ENCODE results near the gene SVIL.
"Not testable (repeated sequence)": the region's sequence is repeated elsewhere in the genome, so short reads cannot be mapped to it uniquely, and the experiment has no call there.

SVIL gene

DNA sequence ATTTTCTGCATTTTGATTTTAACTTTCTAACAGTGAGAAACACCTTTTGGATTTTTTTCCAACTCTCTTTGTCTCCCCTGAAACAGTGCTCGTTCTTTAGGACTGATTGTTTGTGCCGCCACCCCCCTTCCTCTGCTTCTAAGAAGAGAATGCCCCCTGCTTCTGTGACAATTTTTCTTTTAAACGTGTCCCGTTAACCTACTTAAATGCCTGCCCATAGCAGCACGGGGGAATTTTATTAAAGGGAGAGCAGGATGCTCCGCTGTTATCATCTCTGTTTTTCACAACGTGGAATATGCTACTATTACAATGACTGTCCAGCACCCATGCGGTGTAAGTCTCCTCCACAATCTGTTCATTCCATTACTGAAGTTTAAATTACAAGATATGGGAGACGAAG is 67.8 kb downstream of the SVIL start:
- DNase-seq = no peak

DNA sequence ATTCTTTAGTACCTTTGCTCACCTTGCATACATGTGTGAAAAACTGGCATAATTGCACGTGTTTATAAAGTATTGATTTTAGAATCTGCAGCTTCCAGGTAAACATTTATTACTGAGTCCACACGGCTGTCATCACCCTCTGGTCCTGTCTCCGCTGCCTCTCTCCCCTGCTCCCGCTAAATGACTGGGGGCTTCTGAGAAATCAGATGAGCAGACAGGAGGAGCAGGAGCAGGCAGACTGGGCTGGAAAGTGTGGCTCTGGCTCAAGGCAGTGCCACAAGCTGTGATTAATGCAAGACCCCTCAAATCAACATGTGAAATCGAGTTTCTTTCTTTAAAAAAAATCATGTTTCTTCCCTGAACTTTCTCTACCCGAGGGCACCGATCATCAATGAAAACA is 68.6 kb downstream of the SVIL start:
- not testable (repeated sequence) for DNase-seq

DNA sequence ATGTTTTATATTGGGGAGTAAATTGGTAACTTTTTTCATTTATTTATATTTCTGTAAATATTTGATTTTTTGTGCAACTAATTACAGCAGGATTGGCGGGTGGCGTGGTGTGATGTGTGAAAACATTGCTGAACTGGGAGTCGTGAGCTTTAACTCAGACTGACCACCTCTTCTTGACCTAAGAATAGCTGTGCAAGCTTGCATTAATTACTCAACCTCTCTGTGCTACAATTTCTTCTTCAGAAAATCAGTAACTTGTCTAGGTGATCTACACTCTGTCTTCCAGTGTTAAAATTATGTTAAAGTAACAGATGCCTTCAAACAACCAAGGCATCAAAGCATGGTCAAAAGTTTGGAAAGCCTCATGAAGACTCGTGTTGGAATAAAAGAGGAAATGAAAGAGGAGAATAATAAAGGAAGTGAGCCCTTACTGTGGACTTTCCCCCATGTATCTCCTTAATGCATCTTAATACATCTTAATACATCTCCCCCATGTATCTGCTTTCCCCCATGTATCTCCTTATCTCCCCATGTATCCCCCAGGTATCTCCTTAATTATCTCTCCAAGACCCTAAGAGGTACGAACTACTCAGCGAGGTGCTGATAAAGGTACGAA is 71.2 kb downstream of the SVIL start:
- DNase-seq = no peak

DNA sequence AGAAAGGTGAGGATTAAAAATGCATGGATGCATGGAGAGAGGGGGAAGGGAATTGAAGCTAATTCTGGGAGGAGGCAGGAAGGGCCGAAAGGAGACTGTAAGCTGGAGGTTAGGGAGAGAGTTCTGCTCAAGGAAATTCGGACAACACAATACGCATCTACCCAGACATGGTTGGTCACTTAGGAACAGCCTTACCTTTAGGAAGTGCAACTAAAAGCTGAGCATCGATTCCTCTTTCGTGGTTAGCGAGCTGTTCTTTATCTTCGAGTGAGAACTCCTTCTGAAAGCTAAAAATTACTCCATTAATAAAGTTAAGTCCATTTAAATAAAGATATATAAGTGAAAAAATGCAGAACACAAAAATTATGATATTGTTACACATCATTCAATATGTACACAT is 71.8 kb downstream of the SVIL start:
- not testable (repeated sequence) for DNase-seq

DNA sequence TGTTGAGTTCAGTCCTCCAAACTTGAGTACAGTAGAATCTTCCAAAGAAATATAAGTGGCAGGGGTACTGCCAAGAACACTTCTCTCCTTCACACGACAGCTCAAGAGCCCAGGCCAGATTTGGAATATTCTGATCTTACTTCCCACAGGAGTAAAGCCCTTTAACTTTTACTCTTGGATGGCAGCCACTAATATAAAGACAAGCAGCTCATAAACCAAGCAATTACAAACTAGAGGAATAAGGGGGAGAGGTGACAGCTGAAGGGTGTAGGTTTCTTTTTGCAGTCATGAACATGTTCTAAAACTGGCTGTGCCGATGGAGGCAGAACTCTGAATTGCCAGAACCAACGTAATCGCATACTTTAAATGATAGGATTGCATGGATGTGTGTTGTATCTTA is 74.8 kb downstream of the SVIL start:
- DNase-seq = no peak

DNA sequence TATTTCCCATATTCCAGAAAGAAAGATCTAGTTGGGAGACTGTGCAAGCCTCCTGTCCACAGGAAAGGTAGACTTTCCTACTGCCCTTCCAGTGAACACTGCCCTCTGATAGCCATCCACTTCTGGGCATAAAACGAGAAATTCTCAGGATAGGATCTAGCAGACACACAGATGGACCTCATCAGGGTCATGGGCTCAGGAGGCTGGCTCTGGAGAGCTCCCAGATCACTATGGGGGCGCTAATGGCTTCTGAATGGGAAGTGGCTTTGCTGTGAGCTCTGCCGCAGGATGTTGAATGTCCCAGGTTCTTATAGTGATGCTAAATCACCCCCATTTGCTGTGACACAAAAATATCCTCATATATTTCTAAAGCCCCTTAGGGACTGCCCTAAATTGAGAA is 77.1 kb downstream of the SVIL start:
- DNase-seq = no peak

DNA sequence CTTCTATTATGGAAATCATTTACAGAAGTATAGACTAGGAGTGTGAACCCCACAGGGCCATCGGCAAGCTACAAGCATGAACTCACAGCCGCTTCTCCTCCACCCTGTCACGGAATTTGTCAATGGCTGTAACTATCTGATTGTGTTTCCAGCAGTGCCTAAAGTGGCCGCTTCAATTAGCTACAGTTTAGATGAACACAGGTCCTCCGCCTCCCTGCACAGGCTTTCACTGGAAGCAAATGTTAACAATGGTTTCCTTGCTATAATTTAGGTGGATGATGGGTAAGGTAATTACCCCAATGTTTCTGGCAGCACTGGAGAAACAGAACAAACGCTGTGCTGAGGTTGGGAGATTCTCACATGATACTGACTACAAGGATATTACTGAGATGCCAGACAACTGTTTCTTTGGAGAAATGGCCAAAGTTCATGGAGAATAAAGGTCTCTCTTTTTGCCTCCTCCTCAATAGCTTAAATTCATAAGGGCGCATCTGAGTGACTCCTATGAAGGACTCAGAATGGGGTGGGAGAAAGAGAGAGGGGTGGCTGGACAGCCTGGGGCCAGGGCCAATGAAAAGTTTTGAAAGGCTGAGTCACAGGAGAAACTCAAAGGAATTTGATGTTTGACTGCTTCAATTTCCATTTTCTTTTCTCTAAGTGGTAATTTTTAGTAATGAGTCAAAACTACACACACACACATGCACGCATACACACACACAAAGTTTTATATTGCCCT is 78.9 kb downstream of the SVIL start:
- no peak for DNase-seq

DNA sequence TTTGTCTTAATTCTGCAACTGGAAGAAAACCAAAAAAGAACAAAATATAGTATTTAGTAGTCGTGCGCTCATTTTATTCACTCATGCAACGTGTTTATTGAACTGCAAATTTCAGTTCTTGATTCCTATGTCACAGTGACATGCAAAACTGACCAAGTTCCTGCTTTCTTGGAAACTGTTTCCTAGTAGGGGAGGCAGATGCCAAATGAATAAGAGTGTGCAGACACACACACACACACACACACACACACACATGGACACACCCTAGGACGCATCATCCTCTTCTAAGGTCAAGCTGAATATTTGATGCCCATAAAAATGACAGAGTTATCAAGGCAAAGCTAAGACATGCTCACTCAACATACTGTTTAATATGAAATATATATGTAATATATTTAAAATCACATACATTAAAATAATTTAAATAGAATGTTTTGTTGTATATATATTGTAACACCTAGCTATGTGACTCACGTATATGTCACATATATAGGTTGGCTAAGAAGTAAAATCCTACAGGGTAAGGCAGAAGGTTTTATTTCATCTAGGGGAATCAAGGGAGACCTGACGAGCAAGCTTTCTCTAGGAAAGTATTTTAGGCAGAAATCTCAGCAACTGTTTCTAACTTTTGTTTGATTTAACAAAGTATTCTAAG is 79.6 kb downstream of the SVIL start:
- DNase-seq = peak; percentile 6

DNA sequence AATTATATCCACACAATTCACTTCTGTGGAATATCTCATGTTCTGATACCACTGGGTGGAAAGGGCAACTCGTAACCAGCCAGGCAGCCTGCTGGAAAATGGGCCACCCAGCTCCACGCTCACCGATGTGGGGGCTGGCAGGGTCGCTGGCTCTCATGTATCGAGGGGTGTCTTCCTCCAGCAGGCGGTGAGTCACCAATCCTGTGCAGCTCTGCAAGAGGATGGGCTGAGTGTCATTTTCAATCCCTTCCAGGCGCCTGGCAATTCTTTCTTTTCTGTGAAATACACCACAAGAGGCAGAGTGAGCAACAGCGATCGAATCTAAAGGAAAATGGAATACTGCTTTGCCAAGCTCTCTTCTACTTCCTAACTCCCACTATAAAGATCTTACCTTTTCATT is 80.1 kb downstream of the SVIL start:
- no peak for DNase-seq

DNA sequence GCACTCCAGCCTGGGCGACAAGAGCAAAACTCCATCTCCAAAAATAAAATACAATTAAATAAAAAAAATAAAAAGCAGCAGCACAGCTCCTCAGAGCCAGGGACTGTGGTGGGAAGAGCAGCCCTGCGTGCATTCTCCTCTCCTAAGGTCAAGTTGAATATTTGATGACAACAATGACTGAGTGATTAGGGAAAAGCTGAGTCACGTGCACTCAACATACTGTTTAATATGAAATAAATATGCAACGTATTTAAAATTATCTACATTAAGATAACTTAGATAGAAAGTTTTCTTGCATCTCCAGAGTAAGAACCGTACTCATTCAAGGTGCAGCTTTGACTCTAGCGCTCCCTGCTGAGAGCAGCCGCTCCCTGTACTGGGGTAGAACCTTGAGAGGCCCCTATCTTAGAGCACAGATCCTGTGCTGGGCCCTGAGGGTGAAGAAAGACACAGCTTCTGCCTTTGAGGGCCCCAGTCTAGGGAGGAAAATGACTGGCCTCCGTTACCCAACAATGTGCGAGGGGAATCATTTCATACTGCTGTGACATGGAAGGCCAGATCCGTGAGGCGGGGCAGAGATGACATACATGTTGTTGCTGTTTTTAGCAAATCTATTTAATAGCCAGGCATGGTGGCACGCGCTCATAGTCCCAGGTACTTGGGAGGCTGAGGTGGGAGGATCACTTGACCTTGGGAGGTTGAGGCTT is 81.1 kb downstream of the SVIL start:
- no peak for DNase-seq

DNA sequence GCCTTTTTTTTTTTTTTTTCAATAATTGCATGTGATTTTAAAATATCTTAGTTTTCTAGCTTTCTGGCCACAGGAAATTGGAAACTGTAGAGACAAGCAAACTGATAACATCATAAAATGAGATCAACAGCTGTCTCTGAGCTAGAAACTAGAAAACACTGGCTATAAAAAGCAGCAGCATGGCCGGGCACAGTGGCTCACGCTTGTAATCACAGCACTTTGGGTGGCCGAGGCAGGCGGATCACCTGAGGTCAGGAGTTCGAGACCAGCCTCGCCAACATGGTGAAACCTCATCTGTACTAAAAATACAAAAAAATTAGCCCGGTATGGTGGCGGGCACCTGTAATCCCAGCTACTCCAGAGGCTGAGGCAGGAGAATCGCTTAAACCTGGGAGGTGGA is 81.7 kb downstream of the SVIL start:
- not testable (repeated sequence) for DNase-seq

DNA sequence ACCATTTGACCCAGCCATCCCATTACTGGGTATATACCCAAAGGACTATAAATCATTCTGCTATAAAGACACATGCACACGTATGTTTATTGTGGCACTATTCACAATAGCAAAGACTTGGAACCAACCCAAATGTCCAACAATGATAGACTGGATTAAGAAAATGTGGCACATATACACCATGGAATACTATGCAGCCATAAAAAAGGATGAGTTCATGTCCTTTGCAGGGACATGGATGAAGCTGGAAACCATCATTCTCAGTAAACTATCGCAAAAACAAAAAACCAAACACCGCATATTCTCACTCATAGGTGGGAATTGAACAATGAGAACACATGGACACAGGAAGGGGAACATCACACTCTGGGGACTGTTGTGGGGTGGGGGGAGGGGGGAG is 85.3 kb downstream of the SVIL start:
- DNase-seq = not testable (repeated sequence)

DNA sequence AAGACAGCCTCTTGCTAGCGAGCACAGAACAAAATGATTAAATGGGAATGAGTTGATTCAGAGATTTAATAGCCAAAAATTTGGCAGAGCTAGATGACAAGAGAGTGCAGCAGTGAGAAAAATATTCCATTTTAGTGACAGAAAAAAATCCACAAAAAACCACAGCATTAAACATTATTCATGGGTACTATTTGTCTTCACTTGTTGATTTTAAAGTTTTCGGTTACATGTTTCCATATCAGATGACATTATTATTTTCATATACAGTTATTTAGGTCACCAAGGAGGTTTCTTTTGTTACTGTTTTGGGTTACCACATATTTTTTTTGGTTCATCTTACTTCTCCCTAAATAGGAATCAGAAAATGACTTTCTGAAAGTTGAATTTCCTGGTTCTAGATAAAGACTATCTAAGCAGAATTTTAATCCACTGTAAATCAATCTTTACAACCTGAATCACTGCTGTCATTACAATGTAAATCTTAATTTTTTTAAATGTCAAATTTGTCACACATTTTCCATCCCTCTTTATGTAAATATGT is 87.9 kb downstream of the SVIL start:
- DNase-seq = no peak

DNA sequence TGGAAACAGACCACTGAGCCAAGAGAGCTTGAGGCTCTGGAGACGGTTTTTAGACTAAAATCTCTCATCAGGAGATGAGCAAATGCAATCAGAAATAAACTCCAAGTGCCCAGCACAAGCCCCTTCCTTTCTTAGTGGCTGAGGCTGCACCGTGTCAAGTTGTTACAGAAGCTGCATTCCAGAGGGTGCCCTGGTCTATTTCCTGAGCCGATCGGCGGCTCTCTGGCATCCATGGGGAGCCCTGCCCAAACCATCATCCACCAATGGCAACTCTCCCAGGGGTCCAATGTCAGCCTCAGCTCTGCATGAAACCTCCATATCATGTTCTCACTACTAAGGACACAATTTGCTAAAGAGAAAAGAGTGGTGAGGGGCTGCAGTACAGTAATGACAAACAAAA is 89.6 kb downstream of the SVIL start:
- DNase-seq = no peak

DNA sequence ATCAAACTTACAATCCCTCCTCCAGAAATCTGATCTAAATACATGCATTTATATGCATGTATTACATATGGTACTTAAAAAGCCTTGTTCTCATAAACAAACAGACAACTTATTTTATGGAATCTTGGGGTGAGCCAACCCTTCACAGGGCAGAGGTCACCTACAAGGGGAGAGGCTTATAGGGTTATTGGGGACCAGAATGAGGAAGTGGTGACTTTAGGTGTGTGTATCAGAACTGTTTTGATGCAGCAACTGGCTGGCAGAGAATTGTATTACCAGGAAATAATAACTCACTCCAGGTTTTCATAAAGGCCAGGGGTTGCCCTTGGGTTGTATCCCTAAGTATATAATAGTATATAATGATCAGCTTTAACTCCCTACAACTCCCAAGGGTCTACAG is 91.1 kb downstream of the SVIL start:
- no peak for DNase-seq

DNA sequence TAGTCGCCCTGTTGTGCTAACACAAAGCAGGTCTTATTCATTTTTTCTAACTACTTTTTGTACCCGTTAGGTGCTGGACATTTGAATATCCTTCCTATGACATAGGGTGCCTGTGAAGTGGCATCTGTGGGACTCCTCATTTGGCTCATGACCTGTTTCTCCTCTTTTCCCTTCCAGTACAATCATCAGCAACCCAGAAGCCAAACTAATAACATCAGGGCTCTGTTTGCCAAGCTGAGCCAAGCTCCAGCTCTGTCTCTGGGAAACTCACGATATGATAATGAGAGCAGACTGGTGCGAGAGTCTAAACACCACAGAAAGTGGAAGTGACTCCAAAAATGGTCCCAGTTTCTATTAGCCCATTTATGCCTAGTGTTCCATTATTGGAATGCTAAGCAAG is 92.0 kb downstream of the SVIL start:
- no peak for DNase-seq

DNA sequence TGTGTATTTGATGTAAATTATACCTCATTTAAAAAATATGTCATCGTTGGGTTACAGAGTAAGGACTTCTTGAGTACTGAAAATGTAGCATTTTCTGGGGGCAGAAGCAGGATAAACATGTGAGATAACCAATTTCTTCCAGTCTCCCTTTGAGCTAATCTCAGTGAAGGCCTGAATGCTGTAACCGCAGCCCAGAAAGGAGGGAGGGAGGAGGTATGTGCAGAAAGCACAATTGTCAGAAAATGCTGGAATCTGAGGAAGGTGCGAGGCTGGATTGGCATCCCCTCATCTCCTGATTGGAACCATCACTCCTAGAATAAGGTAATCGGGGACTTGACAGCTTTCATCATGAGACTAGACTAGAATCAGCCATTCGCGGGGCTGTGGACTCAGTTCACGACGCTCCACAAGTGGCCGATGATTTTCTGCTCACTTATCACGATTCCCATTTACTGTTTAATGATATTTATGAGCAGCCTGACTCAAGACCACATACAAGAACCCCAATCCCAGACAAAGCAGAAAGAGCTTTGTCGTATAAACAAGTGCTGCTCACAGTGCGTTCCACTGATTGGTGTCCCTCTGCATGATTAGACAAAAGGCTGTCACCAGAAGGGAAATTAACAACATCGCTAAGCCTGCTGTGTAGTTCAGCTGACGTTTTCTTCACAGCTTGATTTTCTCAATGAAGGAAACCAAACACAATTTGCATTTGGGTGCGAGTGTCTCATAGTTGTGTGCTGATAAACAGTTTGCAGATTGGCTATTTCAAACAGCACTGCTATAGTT is 93.2 kb downstream of the SVIL start:
- DNase-seq = no peak

DNA sequence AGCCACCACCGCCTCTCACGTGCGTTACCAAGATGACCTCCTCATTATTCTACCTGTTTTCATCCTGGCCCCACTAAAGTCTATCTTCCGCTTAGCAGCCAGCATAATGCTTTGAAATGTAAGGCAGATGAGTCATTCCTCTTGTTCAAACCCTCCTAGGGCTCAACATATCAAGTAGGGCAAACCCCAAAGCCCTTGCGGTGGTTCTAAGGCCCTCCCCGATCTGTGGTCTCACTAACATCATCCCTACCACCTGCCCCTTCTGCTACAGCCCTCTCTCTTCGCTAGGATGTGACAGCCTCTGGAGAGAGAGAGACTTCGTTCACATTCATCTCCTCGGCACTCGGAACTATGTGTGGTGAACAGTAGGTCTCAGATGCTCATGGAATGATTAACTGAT is 94.8 kb downstream of the SVIL start:
- DNase-seq = no peak

DNA sequence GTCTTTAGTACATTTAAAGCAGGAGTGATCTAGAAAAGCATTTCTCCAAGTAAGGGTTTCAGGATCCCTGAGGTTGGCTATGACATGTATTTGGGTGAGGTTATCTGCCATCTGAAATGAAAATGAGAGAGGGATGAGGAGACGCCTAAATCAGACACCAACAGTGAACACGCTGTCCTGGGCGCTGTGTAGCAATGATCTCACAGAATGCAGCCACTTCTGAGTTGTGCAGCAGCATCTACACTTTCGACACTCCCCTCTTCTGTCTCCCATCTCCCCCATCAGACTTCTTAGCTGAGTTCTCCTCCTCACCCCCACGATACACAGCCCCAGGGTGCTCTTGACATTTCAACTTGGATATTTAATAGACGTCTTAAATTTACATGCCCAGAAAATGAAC is 95.4 kb downstream of the SVIL start:
- no peak for DNase-seq

DNA sequence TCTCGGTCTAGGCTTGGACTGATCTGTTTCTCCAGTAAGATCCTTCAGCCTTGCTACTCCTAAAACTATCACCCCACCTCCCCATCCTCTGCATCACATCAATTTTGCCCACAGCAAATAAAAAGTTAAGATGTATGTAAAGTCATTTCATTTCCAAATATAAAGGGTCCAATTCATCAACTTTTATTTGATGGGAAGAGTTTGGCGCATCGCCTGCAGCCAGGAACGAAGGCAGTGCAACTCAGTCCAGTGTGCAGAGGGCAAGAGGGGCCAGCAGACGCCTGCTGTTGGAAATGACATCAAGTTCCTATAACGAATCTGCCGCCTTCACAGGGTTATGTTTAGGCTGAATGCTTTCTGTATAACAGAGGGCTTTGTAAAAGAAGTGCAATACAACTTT is 97.0 kb downstream of the SVIL start:
- no peak for DNase-seq

DNA sequence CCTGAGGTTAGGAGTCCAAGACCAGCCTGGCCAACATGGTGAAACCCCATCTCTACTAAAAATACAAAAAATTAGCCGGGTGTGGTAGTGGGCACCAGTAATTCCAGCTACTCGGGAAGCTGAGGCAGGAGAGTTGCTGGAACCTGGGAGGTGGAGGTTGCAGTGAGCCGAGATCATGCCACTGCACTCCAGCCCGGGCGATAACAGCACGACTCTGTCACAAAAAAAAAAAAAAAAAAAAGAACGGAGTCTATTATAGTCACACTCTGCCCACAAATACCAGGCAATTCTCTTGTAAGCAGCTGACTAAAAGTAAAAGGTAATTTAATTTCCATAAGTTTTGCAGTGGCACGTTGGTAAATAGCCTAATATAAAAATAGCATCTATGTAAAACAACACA is 98.1 kb downstream of the SVIL start:
- not testable (repeated sequence) for DNase-seq

DNA sequence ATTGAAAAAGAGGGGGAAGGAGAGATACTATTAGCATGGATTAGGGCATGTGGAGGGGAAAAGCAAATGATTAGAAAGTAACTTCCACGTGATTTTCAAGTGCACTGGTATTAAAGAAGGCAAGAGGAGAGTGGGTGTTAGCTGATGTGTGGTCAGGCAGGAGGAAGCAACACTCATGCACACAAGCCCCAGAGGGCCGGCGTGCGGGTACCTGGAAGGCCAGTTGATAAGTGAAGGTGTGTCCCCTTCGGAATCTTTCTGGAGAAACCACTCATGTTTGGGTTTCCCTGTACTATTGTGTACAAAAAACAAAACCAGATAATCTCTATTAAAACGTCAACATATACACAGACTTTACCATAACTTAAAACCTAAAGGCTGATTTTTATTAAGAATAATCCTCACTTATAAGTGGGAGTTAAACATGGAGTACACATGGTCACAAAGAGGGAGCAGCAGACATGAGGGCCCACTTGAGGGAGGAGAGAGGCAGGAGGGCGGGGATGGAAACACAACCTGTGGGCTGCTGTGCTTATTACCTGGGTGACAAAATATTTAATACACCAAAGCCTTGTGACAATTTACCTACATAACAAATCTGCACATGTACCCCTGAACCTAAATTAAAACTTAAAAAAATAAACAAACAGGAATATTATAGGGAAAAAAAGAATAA is 98.9 kb downstream of the SVIL start:
- no peak for DNase-seq
